Panc1 (cell line): ENCODE results near the gene ST3GAL2. TPM values are rescaled to one million over a fixed set of nuclear protein-coding genes. Genes with fewer than 3 reads are reported as not detected.

Experiments
- ATAC-seq: fragments of 200-7000 bp; cut with Tn5 transposase; 2 replicates; pipeline ENCODE4 v1.9.1; 2020; ENCODE audit warnings: mild to moderate bottlenecking, moderate library complexity
- BruUV-seq: library from RNA; stranded (reverse); fragments of 400-500 nt; replicated peaks from 2 replicates; lab custom pipeline; 2021; lab: Mats Ljungman, UMichigan
- CTCF ChIA-PET: fragments of 300-600 bp; sonication (Branson Sonifier 250); formaldehyde crosslinking; loops from one replicate; lab custom pipeline; 2022; ENCODE audit warnings: antibody characterized with exemption; lab: Charles Lee
- POLR2A ChIA-PET: fragments of 300-600 bp; sonication (Branson Sonifier 250); formaldehyde crosslinking; loops from one replicate; lab custom pipeline; 2022; ENCODE audit warnings: antibody characterized with exemption; lab: Charles Lee
- DNase-seq: peaks from one replicate; pipeline ENCODE4 v3.0.0-alpha.2; 2010; ENCODE audit warnings: low read depth, low spot score
- H3K27ac ChIP-seq: 2 replicates; pipeline ENCODE4 v1.5.1; 2011; ENCODE audit warnings: mild to moderate bottlenecking, low read length, inconsistent platforms
- H3K27me3 ChIP-seq: fragments of 200-500 bp; sonication (Bioruptor generic); 2 replicates; pipeline ENCODE4 v1.6.0; 2014; ENCODE audit warnings: low read length, inconsistent platforms; ENCODE audit not compliant: control insufficient read depth, insufficient read depth
- H3K36me3 ChIP-seq: fragments of 200-500 bp; sonication (Bioruptor generic); 2 replicates; pipeline ENCODE4 v1.5.1; 2014; ENCODE audit warnings: inconsistent platforms, mild to moderate bottlenecking, low read length, moderate library complexity; ENCODE audit not compliant: control insufficient read depth, insufficient read depth
- H3K4me1 ChIP-seq: 2 replicates; pipeline ENCODE4 v1.5.1; 2011; ENCODE audit warnings: inconsistent platforms, mild to moderate bottlenecking, low read length, moderate library complexity; ENCODE audit not compliant: control insufficient read depth, insufficient read depth
- H3K4me3 ChIP-seq, 2 experiments: 2 replicates each; pipeline ENCODE4 v1.5.1; 2011 to 2012; ENCODE audit warnings: low read depth in 2 of 2, low read length in 2 of 2, mild to moderate bottlenecking in 2 of 2, inconsistent platforms in 1 of 2, moderate library complexity in 1 of 2
- H3K9me3 ChIP-seq: fragments of 200-500 bp; sonication (Bioruptor generic); 2 replicates; pipeline ENCODE4 v1.5.1; 2014; ENCODE audit warnings: low read depth, mild to moderate bottlenecking, inconsistent platforms, low read length, moderate library complexity; ENCODE audit not compliant: control insufficient read depth, insufficient read depth
- CTCF ChIP-seq: fragments of 450-650 bp; IDR thresholded peaks from 2 replicates; pipeline ENCODE4 v1.5.1; 2017; ENCODE audit warnings: mild to moderate bottlenecking
- POLR2AphosphoS5 ChIP-seq: IDR thresholded peaks from 2 replicates; pipeline ENCODE4 v1.6.1; 2012; ENCODE audit warnings: mild to moderate bottlenecking, low read depth, low read length, moderate library complexity
- REST ChIP-seq, 2 experiments: IDR thresholded peaks; 2 replicates each; pipeline ENCODE4 v1.6.1; 2011 to 2012; ENCODE audit warnings: low read depth in 2 of 2, control low read depth in 1 of 2, low read length in 1 of 2, mild to moderate bottlenecking in 1 of 2, moderate library complexity in 1 of 2; ENCODE audit not compliant: insufficient read depth in 1 of 2
- SIN3A ChIP-seq: IDR thresholded peaks from 2 replicates; pipeline ENCODE4 v1.6.1; 2012; ENCODE audit warnings: low read depth, mild to moderate bottlenecking, low read length, moderate library complexity, borderline replicate concordance; ENCODE audit not compliant: insufficient read depth
- TCF7L2 ChIP-seq: IDR thresholded peaks from 2 replicates; pipeline ENCODE4 v1.6.1; 2011; ENCODE audit warnings: mild to moderate bottlenecking, low read depth, low read length, inconsistent platforms
- in situ Hi-C: cut with HindIII; loops from 2 replicates; pipeline ENCODE4 v1.10.0; 2016; ENCODE audit warnings: low sequenced_read_pairs, low pct_unique_long_range_greater_than_20kb
- intact Hi-C: fragments of 100-400 bp; cut with micrococcal nuclease; formaldehyde crosslinking; loops from one replicate; pipeline ENCODE4 v1.10.0; 2022; ENCODE audit not compliant: unreplicated experiment
- total RNA-seq: library from RNA; stranded (reverse); gene quantifications from one replicate; pipeline ENCODE4 v1.2.1, GENCODE V29; 2021; ENCODE audit not compliant: unreplicated experiment

The ST3GAL2 gene
- total RNA-seq, 1 experiment from 2014 or later: 84.2 TPM

- peak overlapping the region; percentile 95 for H3K27ac ChIP-seq
- intact Hi-C loops (no loop called here), in situ Hi-C loops (no loop called here)
- CTCF ChIA-PET: no interaction called here
- no TSS peak for BruUV-seq
- peaks cover 31% of the 10 kb centered on the region for H3K4me1 ChIP-seq
- POLR2A ChIA-PET: interaction anchor here (1.1 kb wide), 1 partner anchor 57 kb away, joined by 3 read pairs; no protein-coding TSS in a partner anchor
- peak overlapping the region; percentile 86 to 90 for H3K4me3 ChIP-seq
- H3K27me3 ChIP-seq: no peaks in the 10 kb centered on the region
- H3K36me3 ChIP-seq: no peaks in the 10 kb centered on the region; the same call in none of the 2 replicates
- ATAC-seq (peak; percentile 46), DNase-seq (no peak)
- TF ChIP-seq SIN3A (no peak), TCF7L2 (no peak), REST (IDR thresholded peaks at IDR 0.05; ENCODE audit: insufficient read depth in 1 of 2, low read depth in 2 of 2, low read length in 1 of 2) (no peak), CTCF (no peak), POLR2AphosphoS5 (no peak)
- H3K9me3 ChIP-seq: no peaks in the 10 kb centered on the region
Measured at GRCh38 chr16:70438585-70438968, 323 bp downstream of the ST3GAL2 start.

DNA sequence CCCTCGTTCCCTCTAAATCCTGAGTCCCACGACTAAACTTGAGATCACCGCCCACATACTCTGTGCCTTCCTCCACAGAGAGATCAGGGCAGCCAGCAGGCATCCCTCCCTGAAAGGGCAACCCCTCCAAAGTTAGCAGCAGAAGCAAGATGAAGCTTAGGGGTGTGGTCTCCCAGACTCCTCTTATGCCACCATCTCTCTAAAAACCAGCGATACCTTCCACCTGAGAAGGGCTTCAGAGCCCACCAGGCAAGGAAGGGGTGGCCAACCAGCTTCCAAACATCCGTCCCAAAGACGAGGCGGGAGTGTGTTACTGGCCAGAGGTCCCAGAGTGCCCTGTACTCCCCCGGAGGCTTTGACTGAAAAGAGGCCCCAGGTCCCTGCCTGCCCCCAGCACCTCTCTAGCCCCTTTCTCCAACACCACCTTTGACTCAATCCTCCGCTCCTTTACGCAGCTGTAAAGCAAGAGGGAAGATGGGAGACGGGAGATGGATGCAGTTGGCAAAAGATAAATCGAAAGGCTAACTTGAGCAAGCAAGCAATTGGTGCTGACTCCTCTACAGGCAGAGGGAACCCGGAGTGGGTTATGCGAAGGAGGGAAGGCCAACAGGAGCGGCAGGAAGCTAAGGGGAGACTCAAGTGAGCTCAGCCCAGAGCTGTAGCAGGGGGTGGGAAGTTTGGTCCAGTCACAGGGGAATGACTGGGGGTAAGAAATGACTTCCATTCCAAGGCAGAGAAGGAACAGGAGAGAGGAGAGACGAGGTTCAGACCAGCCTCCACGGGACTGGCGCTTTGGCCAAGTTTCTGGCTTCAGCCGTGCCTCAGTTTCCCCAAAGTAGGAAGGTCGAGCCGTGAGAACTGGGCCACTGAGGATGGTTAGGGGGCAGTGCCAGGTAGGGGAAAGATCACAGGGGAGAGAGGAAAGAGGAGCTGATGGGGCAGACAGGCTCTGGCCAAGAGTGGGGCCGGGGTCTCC, 1.0 kb downstream of the ST3GAL2 start:
- ChIA-PET POLR2A (interaction anchor here (1.1 kb wide), 1 partner anchor 57 kb away, joined by 3 read pairs; no protein-coding TSS in a partner anchor), CTCF (no interaction called here)
- no peaks in the 10 kb centered on the region for H3K9me3 ChIP-seq
- intact Hi-C loops (no loop called here), in situ Hi-C loops (no loop called here)
- DNase-seq (no peak), ATAC-seq (no peak)
- peak overlapping the region; percentile 86 to 90 for H3K4me3 ChIP-seq
- no peaks in the 10 kb centered on the region; the same call in none of the 2 replicates for H3K36me3 ChIP-seq
- H3K27me3 ChIP-seq: no peaks in the 10 kb centered on the region
- no TSS peak for BruUV-seq
- H3K27ac ChIP-seq: peak overlapping the region; percentile 95
- H3K4me1 ChIP-seq: peaks cover 38% of the 10 kb centered on the region
- TF ChIP-seq POLR2AphosphoS5 (no peak), SIN3A (no peak), REST (IDR thresholded peaks at IDR 0.05; ENCODE audit: insufficient read depth in 1 of 2, low read depth in 2 of 2, low read length in 1 of 2) (no peak), CTCF (no peak), TCF7L2 (no peak)
